Liver (tissue), 3 donors: ENCODE data around the gene CNRIP1.

Source experiments
- ATF3 ChIP-seq: IDR thresholded peaks from 2 replicates; pipeline ENCODE4 v1.6.1; 2016; ENCODE audit warnings: antibody characterized with exemption
- CTCF ChIP-seq: fragments of 150-350 bp; IDR thresholded peaks from 2 replicates; pipeline ENCODE4 v1.5.1; 2017; ENCODE audit warnings: improper control_type of control experiment, low read depth, low read length; ENCODE audit not compliant: missing input control
- RAD21 ChIP-seq, 2 donors: IDR thresholded peaks; 2 replicates each; pipeline ENCODE4 v1.6.1; 2016; ENCODE audit warnings: antibody characterized with exemption in 2 of 2, mild to moderate bottlenecking in 2 of 2
- REST ChIP-seq: IDR thresholded peaks from 2 replicates; pipeline ENCODE4 v1.6.1; 2016; ENCODE audit warnings: antibody characterized with exemption, mild to moderate bottlenecking
- TAF1 ChIP-seq: conservative IDR thresholded peaks from 2 replicates; pipeline ENCODE4 v1.6.1; 2016; ENCODE audit warnings: antibody characterized with exemption, mild to moderate bottlenecking
- donor health status: healthy.
- donor health status: healthy.

GRCh38 chr2:68251187-68251854, 68.4 kb downstream of the CNRIP1 start:
- TF ChIP-seq CTCF (peak; percentile 74), REST (no peak), ATF3 (no peak), TAF1 (no peak), RAD21 (IDR thresholded peaks at IDR 0.05) (peak; percentile 68 to 76)
